H1 (cell line): ENCODE measurements around the gene MPV17L2. TPM values are rescaled to one million over a fixed set of nuclear protein-coding genes. Genes with fewer than 3 reads are reported as not detected.

Source experiments
- CTCF ChIA-PET: fragments of 300-600 bp; sonication (Branson Sonifier 250); formaldehyde crosslinking; loops from one replicate; lab custom pipeline; 2021; ENCODE audit not compliant: partially characterized antibody; lab: Charles Lee
- POLR2A ChIA-PET: fragments of 300-600 bp; sonication (Branson Sonifier 250); formaldehyde crosslinking; loops from one replicate; lab custom pipeline; 2021; ENCODE audit warnings: inconsistent platforms; ENCODE audit not compliant: partially characterized antibody; lab: Charles Lee
- DNase-seq, 2 experiments: peaks; one replicate each; pipeline versions ENCODE4 v3.0.0 to v3.0.0-alpha.2; 2010 to 2022; ENCODE audit warnings: low spot score in 2 of 2, low read depth in 1 of 2, mixed read lengths in 1 of 2
- FAIRE-seq: peaks from 2 replicates; lab custom pipeline; 2011; peaks lifted over from hg19 to GRCh38; lab: Jason Lieb, UNC
- H2AFZ ChIP-seq: 2 replicates; pipeline ENCODE4 v1.8.1; 2012; ENCODE audit warnings: low read length, inconsistent platforms
- H2AK5ac ChIP-seq: 2 replicates; pipeline ENCODE4 v1.6.1; 2013; ENCODE audit warnings: low read depth, low read length
- H2BK120ac ChIP-seq: replicated peaks from 2 replicates; pipeline ENCODE3; 2013; ENCODE audit warnings: low read depth, low read length, inconsistent platforms
- H2BK12ac ChIP-seq: 2 replicates; pipeline ENCODE4 v1.6.1; 2013; ENCODE audit warnings: low read depth, low read length
- H2BK15ac ChIP-seq: 2 replicates; pipeline ENCODE4 v1.6.1; 2013; ENCODE audit warnings: low read length
- H2BK20ac ChIP-seq: 2 replicates; pipeline ENCODE4 v1.6.1; 2013; ENCODE audit warnings: low read length
- H2BK5ac ChIP-seq: 2 replicates; pipeline ENCODE4 v1.6.1; 2013; ENCODE audit warnings: low read depth, low read length
- H3K14ac ChIP-seq: 2 replicates; pipeline ENCODE4 v1.6.1; 2013; ENCODE audit warnings: inconsistent platforms; ENCODE audit not compliant: insufficient read length
- H3K18ac ChIP-seq: 2 replicates; pipeline ENCODE4 v1.6.1; 2013; ENCODE audit warnings: low read length; ENCODE audit errors: extremely low read depth
- H3K23ac ChIP-seq: 2 replicates; pipeline ENCODE4 v1.6.1; 2013; ENCODE audit warnings: inconsistent platforms; ENCODE audit not compliant: insufficient read length
- H3K23me2 ChIP-seq: 2 replicates; pipeline ENCODE4 v1.6.1; 2013; ENCODE audit warnings: low read depth, low read length
- H3K27ac ChIP-seq: 2 replicates; pipeline ENCODE4 v1.6.1; 2011; ENCODE audit warnings: low read depth, low read length, inconsistent platforms
- H3K27me3 ChIP-seq, 4 experiments: replicated peaks in 1 of 4; 1 replicate in 1 of 4; 2 replicates in 3 of 4; pipeline versions ENCODE4 v1.6.1 to v1.8.1; 2011 to 2013; ENCODE audit warnings: low read length in 3 of 4, mild to moderate bottlenecking in 3 of 4, inconsistent platforms in 2 of 4, mixed read lengths in 2 of 4, moderate library complexity in 1 of 4; ENCODE audit not compliant: control insufficient read depth in 3 of 4, insufficient read depth in 3 of 4; ENCODE audit errors: extremely low read depth in 1 of 4
- H3K36me3 ChIP-seq, 4 experiments: 2 replicates each; pipeline versions ENCODE4 v1.6.1 to v1.8.1; 2011 to 2013; ENCODE audit warnings: mild to moderate bottlenecking in 4 of 4, low read length in 3 of 4, moderate library complexity in 2 of 4, control low read depth in 1 of 4, inconsistent platforms in 1 of 4; ENCODE audit not compliant: insufficient read depth in 4 of 4, control insufficient read depth in 2 of 4
- H3K4ac ChIP-seq: replicated peaks from 2 replicates; pipeline ENCODE3; 2013; ENCODE audit warnings: low read length, low read depth, mixed read lengths, inconsistent platforms; ENCODE audit not compliant: insufficient read length
- H3K4me1 ChIP-seq, 4 experiments: replicated peaks in 1 of 4; 1 replicate in 1 of 4; 2 replicates in 3 of 4; pipeline versions ENCODE4 v1.6.1 to v1.8.1; 2011 to 2013; ENCODE audit warnings: low read length in 3 of 4, inconsistent platforms in 2 of 4, mixed read lengths in 1 of 4; ENCODE audit not compliant: insufficient read depth in 4 of 4, control insufficient read depth in 3 of 4
- H3K4me2 ChIP-seq, 2 experiments: 2 replicates each; pipeline versions ENCODE4 v1.6.1 to v1.8.1; 2011 to 2013; ENCODE audit warnings: low read depth in 2 of 2, low read length in 2 of 2, control low read depth in 1 of 2, inconsistent platforms in 1 of 2, mild to moderate bottlenecking in 1 of 2; ENCODE audit not compliant: insufficient read depth in 1 of 2
- H3K4me3 ChIP-seq, 4 experiments: fragments of 200-600, 300-600 bp in 1 of 4; sonication (generic), shearing (Covaris generic), sonication (Bioruptor Twin) in 1 of 4; 2 replicates each; pipeline versions ENCODE4 v1.5.1 to v1.8.1; 2011 to 2016; ENCODE audit warnings: low read length in 4 of 4, low read depth in 3 of 4, control low read depth in 2 of 4, inconsistent platforms in 2 of 4, mild to moderate bottlenecking in 2 of 4, mixed read lengths in 1 of 4, moderate library complexity in 1 of 4; ENCODE audit not compliant: insufficient read depth in 2 of 4; ENCODE audit errors: extremely low read depth in 1 of 4
- H3K56ac ChIP-seq: replicated peaks from 2 replicates; pipeline ENCODE3; 2013; ENCODE audit warnings: low read depth, mild to moderate bottlenecking, mixed read lengths, low read length, inconsistent platforms; ENCODE audit not compliant: insufficient read length
- H3K79me1 ChIP-seq: 2 replicates; pipeline ENCODE4 v1.6.1; 2013; ENCODE audit warnings: low read depth, low read length, control low read depth
- H3K79me2 ChIP-seq, 2 experiments: 2 replicates each; pipeline versions ENCODE4 v1.6.1 to v1.8.1; 2012 to 2013; ENCODE audit warnings: low read length in 2 of 2, mild to moderate bottlenecking in 2 of 2, inconsistent platforms in 1 of 2; ENCODE audit not compliant: insufficient read depth in 2 of 2, control insufficient read depth in 1 of 2
- H3K9ac ChIP-seq, 4 experiments: replicated peaks in 1 of 4; 1 replicate in 1 of 4; 2 replicates in 3 of 4; pipeline versions ENCODE4 v1.6.1 to v1.8.1; 2011 to 2013; ENCODE audit warnings: low read depth in 3 of 4, low read length in 3 of 4, control low read depth in 2 of 4, mild to moderate bottlenecking in 2 of 4, moderate library complexity in 2 of 4, inconsistent platforms in 1 of 4; ENCODE audit errors: extremely low read depth in 1 of 4
- H3K9me3 ChIP-seq, 2 experiments: 2 replicates each; pipeline versions ENCODE4 v1.6.1 to v1.8.1; 2012 to 2013; ENCODE audit warnings: mild to moderate bottlenecking in 2 of 2, moderate library complexity in 2 of 2, control low read depth in 1 of 2, inconsistent platforms in 1 of 2, low read depth in 1 of 2, low read length in 1 of 2, mixed read lengths in 1 of 2; ENCODE audit not compliant: insufficient read depth in 2 of 2
- H4K20me1 ChIP-seq, 2 experiments: replicated peaks in 1 of 2; 2 replicates each; pipeline versions ENCODE3 to v1.8.1; 2011 to 2013; ENCODE audit warnings: inconsistent platforms in 2 of 2, low read length in 2 of 2, mild to moderate bottlenecking in 1 of 2; ENCODE audit not compliant: insufficient read depth in 2 of 2, control insufficient read depth in 1 of 2
- H4K5ac ChIP-seq: 2 replicates; pipeline ENCODE4 v1.6.1; 2013; ENCODE audit warnings: low read length, low read depth, mixed read lengths, inconsistent platforms; ENCODE audit not compliant: insufficient read length
- H4K8ac ChIP-seq: 2 replicates; pipeline ENCODE4 v1.8.0; 2013; ENCODE audit warnings: mild to moderate bottlenecking, moderate library complexity, low read length, inconsistent platforms; ENCODE audit not compliant: insufficient read depth; ENCODE audit errors: extremely low read depth
- H4K91ac ChIP-seq: replicated peaks from 2 replicates; pipeline ENCODE3; 2013; ENCODE audit warnings: low read length, mixed read lengths, inconsistent platforms; ENCODE audit not compliant: insufficient read length
- ATF2 ChIP-seq: IDR thresholded peaks from 2 replicates; pipeline ENCODE4 v1.6.1; 2012; ENCODE audit warnings: low read length, inconsistent platforms
- ATF3 ChIP-seq: IDR thresholded peaks from 2 replicates; pipeline ENCODE4 v1.6.1; 2011; ENCODE audit warnings: low read depth, mild to moderate bottlenecking, low read length; ENCODE audit not compliant: insufficient read depth
- BCL11A ChIP-seq, 2 experiments: IDR thresholded peaks; one replicate each; pipeline ENCODE4 v1.6.1; 2011; ENCODE audit warnings: low read depth in 2 of 2, low read length in 2 of 2, mild to moderate bottlenecking in 2 of 2
- BRCA1 ChIP-seq: IDR thresholded peaks from 2 replicates; pipeline ENCODE4 v1.6.1; 2012; ENCODE audit warnings: low read depth, low read length, improper control_type of control experiment
- CTBP2 ChIP-seq: IDR thresholded peaks from 2 replicates; pipeline ENCODE4 v1.7.0; 2011; ENCODE audit warnings: borderline replicate concordance, mild to moderate bottlenecking, moderate library complexity, mixed read lengths, low read length; ENCODE audit not compliant: insufficient read depth, insufficient read length
- EZH2 ChIP-seq: fragments of 200-600 bp; sonication (generic); IDR thresholded peaks from 2 replicates; pipeline ENCODE4 v1.7.1; 2012; ENCODE audit warnings: low read depth, mild to moderate bottlenecking, moderate library complexity, low read length, inconsistent platforms; ENCODE audit not compliant: severe bottlenecking
- HDAC6 ChIP-seq: IDR thresholded peaks from one replicate; pipeline ENCODE4 v1.7.1; 2012; ENCODE audit warnings: low read depth, mild to moderate bottlenecking, inconsistent platforms, low read length, moderate library complexity
- KDM4A ChIP-seq: IDR thresholded peaks from one replicate; pipeline ENCODE4 v1.7.1; 2012; ENCODE audit warnings: low read depth, mild to moderate bottlenecking, moderate library complexity, low read length, inconsistent platforms; ENCODE audit not compliant: severe bottlenecking
- NRF1 ChIP-seq: IDR thresholded peaks from 2 replicates; pipeline ENCODE4 v1.6.1; 2011; ENCODE audit warnings: mild to moderate bottlenecking, low read depth, low read length, improper control_type of control experiment
- RAD21 ChIP-seq, 2 experiments: IDR thresholded peaks in 1 of 2; conservative IDR thresholded peaks in 1 of 2; 2 replicates each; pipeline ENCODE4 v1.6.1; 2011; ENCODE audit warnings: low read depth in 2 of 2, low read length in 2 of 2, improper control_type of control experiment in 1 of 2, inconsistent platforms in 1 of 2, mild to moderate bottlenecking in 1 of 2, moderate library complexity in 1 of 2
- SP2 ChIP-seq: IDR thresholded peaks from 2 replicates; pipeline ENCODE4 v1.6.1; 2012; ENCODE audit warnings: mild to moderate bottlenecking, low read length, inconsistent platforms
- WGBS, 2 experiments: shearing (Covaris generic) in 1 of 2; methylation state at CpG; one replicate each; pipeline versions ENCODE4 v1.1.6 to v1.1.7; 2013 to 2015; ENCODE audit warnings: low lambda C conversion rate in 2 of 2, mixed read lengths in 2 of 2, inconsistent platforms in 1 of 2, low coverage in 1 of 2, missing lambda C conversion rate in 1 of 2; ENCODE audit not compliant: insufficient replicate concordance in 2 of 2, insufficient coverage in 1 of 2, insufficient read length in 1 of 2; ENCODE audit errors: extremely low coverage in 1 of 2, missing lambda C conversion rate in 1 of 2; 5-methylcytosine and 5-hydroxymethylcytosine counted together
- polyA plus RNA-seq, 7 experiments: library from polyadenylated mRNA; depleted of rRNA in 3 of 7; stranded (reverse) in 5 of 7; unstranded in 2 of 7; fragments of >200 nt in 5 of 7; fragments of 200-250 nt in 2 of 7; gene quantifications; 1 replicate in 5 of 7; 2 replicates in 1 of 7; 4 replicates in 1 of 7; pipeline versions ENCODE4 v1.2.1 to v1.2.3, GENCODE V29; 2011 to 2013; ENCODE audit warnings: missing spikeins in 2 of 7, mixed read lengths in 2 of 7
- total RNA-seq: library from RNA; stranded (reverse); fragmentation: NEBNext Ultra II Directional; extraction: Animal tissue kit (Norgen Biotek cat#: 25700); gene quantifications from 2 replicates; pipeline ENCODE4 v1.2.1, GENCODE V29; 2021

Gene MPV17L2
- total and polyA plus RNA-seq, 2 of the 8 experiments (the other 6 are each of a cell fraction or from before 2014, with no cell fraction given) = 24.2 to 82.6 TPM

- Histone ChIP-seq H2AFZ (no peak overlapping the region), H4K8ac (peak overlapping the region; percentile 2; the same call in 1 of the 2 replicates), H3K9ac (no peak overlapping the region), H2BK20ac (no peak overlapping the region), H3K4me1 (no peaks in the 10 kb centered on the region), H3K23me2 (no peaks in the 10 kb centered on the region), H3K4ac (no peak overlapping the region), H4K91ac (no peak overlapping the region), H4K20me1 (peaks cover 0 to 4% of the 10 kb centered on the region in 2 experiments), H2AK5ac (no peak overlapping the region), H4K5ac (no peak overlapping the region), H3K56ac (no peak overlapping the region), H2BK5ac (no peak overlapping the region), H2BK15ac (no peak overlapping the region), H3K4me2 (no peak overlapping the region), H3K4me3 (no peak overlapping the region), H3K36me3 (peaks cover 9 to 36% (median 23%) of the 10 kb centered on the region in 4 experiments; a peak in 7 of 8 replicates), H3K79me1 (no peaks in the 10 kb centered on the region), H2BK120ac (no peak overlapping the region), H3K9me3 (no peaks in the 10 kb centered on the region), H3K18ac (no peak overlapping the region), H3K79me2 (no peaks in the 10 kb centered on the region), H3K27me3 (no peaks in the 10 kb centered on the region), H3K14ac (no peak overlapping the region), H3K27ac (no peak overlapping the region), H3K23ac (no peak overlapping the region), H2BK12ac (no peak overlapping the region)
- 94% methylated on average over 21 of the region's 21 CpGs; no CpG with 5 or more reads in 1 of the 2 experiments for whole genome bisulfite sequencing, 2 experiments
- CTCF ChIA-PET = interaction anchor here (0.8 to 2.5 kb wide), 9 partner anchors 10 to 106 kb away, joined by 3 to 17 read pairs (median 5); no protein-coding TSS in a partner anchor
- DNase-seq (no peak), FAIRE-seq (no peak)
- POLR2A ChIA-PET = interaction anchor here (0.6 kb wide), 1 partner anchor 12 kb away, joined by 3 read pairs; no protein-coding TSS in a partner anchor
- TF ChIP-seq NRF1 = no peak
- no peak for TF ChIP-seq ATF2
- TF ChIP-seq KDM4A = no peak
- TF ChIP-seq BRCA1 = no peak
- TF ChIP-seq HDAC6 = no peak
- no peak for TF ChIP-seq CTBP2
- no peak for TF ChIP-seq BCL11A (IDR thresholded peaks at IDR 0.05; ENCODE audit: low read depth in 2 of 2, low read length in 2 of 2)
- no peak for TF ChIP-seq SP2
- no peak for TF ChIP-seq RAD21 (IDR thresholded peaks at IDR 0.05 in 1 of 2, conservative IDR thresholded peaks at IDR 0.05 in 1 of 2; ENCODE audit: low read depth in 2 of 2, low read length in 2 of 2)
- no peak for TF ChIP-seq ATF3
- no peak for TF ChIP-seq EZH2
These were observed 26.0 kb upstream of the MPV17L2 start for GRCh38 chr19:18167011-18167410.
